H1 (cell line): Measurements from ENCODE around the gene CEP76. TPM values are rescaled to one million over a fixed set of nuclear protein-coding genes. Genes with fewer than 3 reads are reported as not detected.

Experiments used
- CTCF ChIA-PET: fragments of 300-600 bp; sonication (Branson Sonifier 250); formaldehyde crosslinking; loops from one replicate; lab custom pipeline; 2021; ENCODE audit not compliant: partially characterized antibody; lab: Charles Lee
- POLR2A ChIA-PET: fragments of 300-600 bp; sonication (Branson Sonifier 250); formaldehyde crosslinking; loops from one replicate; lab custom pipeline; 2021; ENCODE audit warnings: inconsistent platforms; ENCODE audit not compliant: partially characterized antibody; lab: Charles Lee
- DNase-seq, 2 experiments: peaks; one replicate each; pipeline versions ENCODE4 v3.0.0 to v3.0.0-alpha.2; 2010 to 2022; ENCODE audit warnings: low spot score in 2 of 2, low read depth in 1 of 2, mixed read lengths in 1 of 2
- FAIRE-seq: peaks from 2 replicates; lab custom pipeline; 2011; peaks lifted over from hg19 to GRCh38; lab: Jason Lieb, UNC
- H2AFZ ChIP-seq: 2 replicates; pipeline ENCODE4 v1.8.1; 2012; ENCODE audit warnings: low read length, inconsistent platforms
- H2AK5ac ChIP-seq: 2 replicates; pipeline ENCODE4 v1.6.1; 2013; ENCODE audit warnings: low read depth, low read length
- H2BK120ac ChIP-seq: replicated peaks from 2 replicates; pipeline ENCODE3; 2013; ENCODE audit warnings: low read depth, low read length, inconsistent platforms
- H2BK12ac ChIP-seq: 2 replicates; pipeline ENCODE4 v1.6.1; 2013; ENCODE audit warnings: low read depth, low read length
- H2BK15ac ChIP-seq: 2 replicates; pipeline ENCODE4 v1.6.1; 2013; ENCODE audit warnings: low read length
- H2BK20ac ChIP-seq: 2 replicates; pipeline ENCODE4 v1.6.1; 2013; ENCODE audit warnings: low read length
- H2BK5ac ChIP-seq: 2 replicates; pipeline ENCODE4 v1.6.1; 2013; ENCODE audit warnings: low read depth, low read length
- H3K14ac ChIP-seq: 2 replicates; pipeline ENCODE4 v1.6.1; 2013; ENCODE audit warnings: inconsistent platforms; ENCODE audit not compliant: insufficient read length
- H3K18ac ChIP-seq: 2 replicates; pipeline ENCODE4 v1.6.1; 2013; ENCODE audit warnings: low read length; ENCODE audit errors: extremely low read depth
- H3K23ac ChIP-seq: 2 replicates; pipeline ENCODE4 v1.6.1; 2013; ENCODE audit warnings: inconsistent platforms; ENCODE audit not compliant: insufficient read length
- H3K23me2 ChIP-seq: 2 replicates; pipeline ENCODE4 v1.6.1; 2013; ENCODE audit warnings: low read depth, low read length
- H3K27ac ChIP-seq: 2 replicates; pipeline ENCODE4 v1.6.1; 2011; ENCODE audit warnings: low read depth, low read length, inconsistent platforms
- H3K27me3 ChIP-seq, 4 experiments: replicated peaks in 1 of 4; 1 replicate in 1 of 4; 2 replicates in 3 of 4; pipeline versions ENCODE4 v1.6.1 to v1.8.1; 2011 to 2013; ENCODE audit warnings: low read length in 3 of 4, mild to moderate bottlenecking in 3 of 4, inconsistent platforms in 2 of 4, mixed read lengths in 2 of 4, moderate library complexity in 1 of 4; ENCODE audit not compliant: control insufficient read depth in 3 of 4, insufficient read depth in 3 of 4; ENCODE audit errors: extremely low read depth in 1 of 4
- H3K36me3 ChIP-seq, 4 experiments: 2 replicates each; pipeline versions ENCODE4 v1.6.1 to v1.8.1; 2011 to 2013; ENCODE audit warnings: mild to moderate bottlenecking in 4 of 4, low read length in 3 of 4, moderate library complexity in 2 of 4, control low read depth in 1 of 4, inconsistent platforms in 1 of 4; ENCODE audit not compliant: insufficient read depth in 4 of 4, control insufficient read depth in 2 of 4
- H3K4ac ChIP-seq: replicated peaks from 2 replicates; pipeline ENCODE3; 2013; ENCODE audit warnings: low read length, low read depth, mixed read lengths, inconsistent platforms; ENCODE audit not compliant: insufficient read length
- H3K4me1 ChIP-seq, 4 experiments: replicated peaks in 1 of 4; 1 replicate in 1 of 4; 2 replicates in 3 of 4; pipeline versions ENCODE4 v1.6.1 to v1.8.1; 2011 to 2013; ENCODE audit warnings: low read length in 3 of 4, inconsistent platforms in 2 of 4, mixed read lengths in 1 of 4; ENCODE audit not compliant: insufficient read depth in 4 of 4, control insufficient read depth in 3 of 4
- H3K4me2 ChIP-seq, 2 experiments: 2 replicates each; pipeline versions ENCODE4 v1.6.1 to v1.8.1; 2011 to 2013; ENCODE audit warnings: low read depth in 2 of 2, low read length in 2 of 2, control low read depth in 1 of 2, inconsistent platforms in 1 of 2, mild to moderate bottlenecking in 1 of 2; ENCODE audit not compliant: insufficient read depth in 1 of 2
- H3K4me3 ChIP-seq, 4 experiments: fragments of 200-600, 300-600 bp in 1 of 4; sonication (generic), shearing (Covaris generic), sonication (Bioruptor Twin) in 1 of 4; 2 replicates each; pipeline versions ENCODE4 v1.5.1 to v1.8.1; 2011 to 2016; ENCODE audit warnings: low read length in 4 of 4, low read depth in 3 of 4, control low read depth in 2 of 4, inconsistent platforms in 2 of 4, mild to moderate bottlenecking in 2 of 4, mixed read lengths in 1 of 4, moderate library complexity in 1 of 4; ENCODE audit not compliant: insufficient read depth in 2 of 4; ENCODE audit errors: extremely low read depth in 1 of 4
- H3K56ac ChIP-seq: replicated peaks from 2 replicates; pipeline ENCODE3; 2013; ENCODE audit warnings: low read depth, mild to moderate bottlenecking, mixed read lengths, low read length, inconsistent platforms; ENCODE audit not compliant: insufficient read length
- H3K79me1 ChIP-seq: 2 replicates; pipeline ENCODE4 v1.6.1; 2013; ENCODE audit warnings: low read depth, low read length, control low read depth
- H3K79me2 ChIP-seq, 2 experiments: 2 replicates each; pipeline versions ENCODE4 v1.6.1 to v1.8.1; 2012 to 2013; ENCODE audit warnings: low read length in 2 of 2, mild to moderate bottlenecking in 2 of 2, inconsistent platforms in 1 of 2; ENCODE audit not compliant: insufficient read depth in 2 of 2, control insufficient read depth in 1 of 2
- H3K9ac ChIP-seq, 4 experiments: replicated peaks in 1 of 4; 1 replicate in 1 of 4; 2 replicates in 3 of 4; pipeline versions ENCODE4 v1.6.1 to v1.8.1; 2011 to 2013; ENCODE audit warnings: low read depth in 3 of 4, low read length in 3 of 4, control low read depth in 2 of 4, mild to moderate bottlenecking in 2 of 4, moderate library complexity in 2 of 4, inconsistent platforms in 1 of 4; ENCODE audit errors: extremely low read depth in 1 of 4
- H3K9me3 ChIP-seq, 2 experiments: 2 replicates each; pipeline versions ENCODE4 v1.6.1 to v1.8.1; 2012 to 2013; ENCODE audit warnings: mild to moderate bottlenecking in 2 of 2, moderate library complexity in 2 of 2, control low read depth in 1 of 2, inconsistent platforms in 1 of 2, low read depth in 1 of 2, low read length in 1 of 2, mixed read lengths in 1 of 2; ENCODE audit not compliant: insufficient read depth in 2 of 2
- H4K20me1 ChIP-seq, 2 experiments: replicated peaks in 1 of 2; 2 replicates each; pipeline versions ENCODE3 to v1.8.1; 2011 to 2013; ENCODE audit warnings: inconsistent platforms in 2 of 2, low read length in 2 of 2, mild to moderate bottlenecking in 1 of 2; ENCODE audit not compliant: insufficient read depth in 2 of 2, control insufficient read depth in 1 of 2
- H4K5ac ChIP-seq: 2 replicates; pipeline ENCODE4 v1.6.1; 2013; ENCODE audit warnings: low read length, low read depth, mixed read lengths, inconsistent platforms; ENCODE audit not compliant: insufficient read length
- H4K8ac ChIP-seq: 2 replicates; pipeline ENCODE4 v1.8.0; 2013; ENCODE audit warnings: mild to moderate bottlenecking, moderate library complexity, low read length, inconsistent platforms; ENCODE audit not compliant: insufficient read depth; ENCODE audit errors: extremely low read depth
- H4K91ac ChIP-seq: replicated peaks from 2 replicates; pipeline ENCODE3; 2013; ENCODE audit warnings: low read length, mixed read lengths, inconsistent platforms; ENCODE audit not compliant: insufficient read length
- BACH1 ChIP-seq: IDR thresholded peaks from 2 replicates; pipeline ENCODE4 v1.6.1; 2012; ENCODE audit warnings: low read length, improper control_type of control experiment
- CREB1 ChIP-seq: IDR thresholded peaks from 2 replicates; pipeline ENCODE4 v1.6.1; 2012; ENCODE audit warnings: inconsistent platforms
- E2F6 ChIP-seq: IDR thresholded peaks from 2 replicates; pipeline ENCODE4 v1.6.1; 2012; ENCODE audit warnings: inconsistent platforms
- KDM4A ChIP-seq: IDR thresholded peaks from one replicate; pipeline ENCODE4 v1.7.1; 2012; ENCODE audit warnings: low read depth, mild to moderate bottlenecking, moderate library complexity, low read length, inconsistent platforms; ENCODE audit not compliant: severe bottlenecking
- POLR2A ChIP-seq, 2 experiments: IDR thresholded peaks; 1 replicate in 1 of 2; 2 replicates in 1 of 2; pipeline ENCODE4 v1.6.1; 2011; ENCODE audit warnings: low read depth in 2 of 2, low read length in 2 of 2, mild to moderate bottlenecking in 2 of 2; ENCODE audit errors: control extremely low read depth in 1 of 2
- RBBP5 ChIP-seq: IDR thresholded peaks from 2 replicates; pipeline ENCODE4 v1.7.1; 2012; ENCODE audit warnings: low read depth, mild to moderate bottlenecking, inconsistent platforms, low read length, moderate library complexity, borderline replicate concordance
- RNF2 ChIP-seq: fragments of 200-900, 300-1000 bp; sonication (generic); IDR thresholded peaks from 2 replicates; pipeline ENCODE4 v1.7.1; 2016; ENCODE audit warnings: borderline replicate concordance, low read depth, mild to moderate bottlenecking, antibody characterized with exemption, low read length; ENCODE audit not compliant: poor library complexity, severe bottlenecking; ENCODE audit errors: missing control alignments
- SUZ12 ChIP-seq: fragments of 200-600 bp; sonication (generic); IDR thresholded peaks from 2 replicates; pipeline ENCODE4 v1.6.1; 2012; ENCODE audit warnings: mild to moderate bottlenecking, inconsistent platforms, low read length, moderate library complexity, mixed read lengths
- TBP ChIP-seq: IDR thresholded peaks from 2 replicates; pipeline ENCODE4 v1.6.1; 2011; ENCODE audit warnings: low read depth, low read length, improper control_type of control experiment
- YY1 ChIP-seq: IDR thresholded peaks from 2 replicates; pipeline ENCODE4 v1.6.1; 2011; ENCODE audit warnings: low read depth, mild to moderate bottlenecking, low read length
- WGBS, 2 experiments: shearing (Covaris generic) in 1 of 2; methylation state at CpG; one replicate each; pipeline versions ENCODE4 v1.1.6 to v1.1.7; 2013 to 2015; ENCODE audit warnings: low lambda C conversion rate in 2 of 2, mixed read lengths in 2 of 2, inconsistent platforms in 1 of 2, low coverage in 1 of 2, missing lambda C conversion rate in 1 of 2; ENCODE audit not compliant: insufficient replicate concordance in 2 of 2, insufficient coverage in 1 of 2, insufficient read length in 1 of 2; ENCODE audit errors: extremely low coverage in 1 of 2, missing lambda C conversion rate in 1 of 2; 5-methylcytosine and 5-hydroxymethylcytosine counted together
- polyA plus RNA-seq, 7 experiments: library from polyadenylated mRNA; depleted of rRNA in 3 of 7; stranded (reverse) in 5 of 7; unstranded in 2 of 7; fragments of >200 nt in 5 of 7; fragments of 200-250 nt in 2 of 7; gene quantifications; 1 replicate in 5 of 7; 2 replicates in 1 of 7; 4 replicates in 1 of 7; pipeline versions ENCODE4 v1.2.1 to v1.2.3, GENCODE V29; 2011 to 2013; ENCODE audit warnings: missing spikeins in 2 of 7, mixed read lengths in 2 of 7
- total RNA-seq: library from RNA; stranded (reverse); fragmentation: NEBNext Ultra II Directional; extraction: Animal tissue kit (Norgen Biotek cat#: 25700); gene quantifications from 2 replicates; pipeline ENCODE4 v1.2.1, GENCODE V29; 2021

Gene CEP76
- total and polyA plus RNA-seq, 2 of the 8 experiments (the other 6 are each of a cell fraction or from before 2014, with no cell fraction given): 9.0 to 18.1 TPM

- Histone ChIP-seq H3K36me3 (no peaks in the 10 kb centered on the region), H3K4ac (no peak within 1 kb of the TSS), H3K27me3 (peaks cover 0 to 12% (median 5%) of the 10 kb centered on the region in 4 experiments; a peak in 5 of 7 replicates), H4K91ac (no peak within 1 kb of the TSS), H4K5ac (no peak within 1 kb of the TSS), H2BK20ac (no peak within 1 kb of the TSS), H3K18ac (peak within 1 kb of the TSS; percentile 78; the same call in 1 of the 2 replicates), H3K9ac (peak within 1 kb of the TSS; percentile 29 to 82 (median 48); a peak in 5 of 7 replicates), H3K79me2 (peaks cover 0 to 26% of the 10 kb centered on the region in 2 experiments; a peak in 2 of 4 replicates), H2AFZ (no peak within 1 kb of the TSS; the same call in 1 of the 2 replicates), H2BK15ac (no peak within 1 kb of the TSS), H2BK5ac (no peak within 1 kb of the TSS), H3K4me3 (peak within 1 kb of the TSS; percentile 61 to 90 (median 74)), H3K14ac (no peak within 1 kb of the TSS), H4K20me1 (peaks cover 0 to 1% of the 10 kb centered on the region in 2 experiments), H2BK120ac (no peak within 1 kb of the TSS), H2AK5ac (no peak within 1 kb of the TSS), H4K8ac (peak within 1 kb of the TSS; percentile 51), H3K4me1 (peaks cover 0 to 3% (median 1%) of the 10 kb centered on the region in 4 experiments; a peak in 3 of 7 replicates), H3K56ac (no peak within 1 kb of the TSS), H3K27ac (no peak within 1 kb of the TSS; the same call in 1 of the 2 replicates), H2BK12ac (no peak within 1 kb of the TSS), H3K79me1 (no peaks in the 10 kb centered on the region), H3K23me2 (no peaks in the 10 kb centered on the region; the same call in 1 of the 2 replicates), H3K4me2 (peak within 1 kb of the TSS; percentile 70 to 88), H3K23ac (no peak within 1 kb of the TSS), H3K9me3 (no peaks in the 10 kb centered on the region)
- FAIRE-seq (no peak), DNase-seq (peak in 1 of 2 experiments; percentile 79)
- POLR2A ChIA-PET: interaction anchor here (0.8 to 1.4 kb wide), 2 partner anchors 250 to 369 kb away, joined by 3 to 4 read pairs; partner anchors contain the start of gene PRELID3A
- WGBS, 2 experiments: 3% methylated on average over 33 of the region's 112 CpGs; no CpG with 5 or more reads in 1 of the 2 experiments
- CTCF ChIA-PET: interaction anchor here (1.4 to 10.2 kb wide), 4 partner anchors 179 to 330 kb away, joined by 3 to 139 read pairs (median 6); no protein-coding TSS in a partner anchor
- peak; percentile 88 for TF ChIP-seq KDM4A
- peak; percentile 48; the same call in 1 of the 2 replicates for TF ChIP-seq CREB1
- 0 out of 2 replicates have a peak, but pooled peaks have one; percentile 49 for TF ChIP-seq E2F6
- TF ChIP-seq RBBP5: 0 out of 2 replicates have a peak, but pooled peaks have one; percentile 23
- TF ChIP-seq YY1: peak; percentile 26; the same call in 1 of the 2 replicates
- 0 out of 2 replicates have a peak, but pooled peaks have one; percentile 6 for TF ChIP-seq BACH1
- TF ChIP-seq TBP: no peak
- no peak; the same call in 1 of the 2 replicates for TF ChIP-seq SUZ12
- peak in 1 of 2 experiments; percentile 64; a peak in 1 of 3 replicates for TF ChIP-seq POLR2A (IDR thresholded peaks at IDR 0.05; ENCODE audit: control extremely low read depth in 1 of 2, low read depth in 2 of 2, low read length in 2 of 2)
- TF ChIP-seq RNF2: no peak
Observed at GRCh38 chr18:12657684-12658425, 44.7 kb downstream of the CEP76 start, which contains the start of gene SPIRE1. Gene SPIRE1, minus strand, starts transcription at chr18:12658107. Its CDS starts 241 bp downstream, at chr18:12657866.
